RKO (cell line): ENCODE measurements around the gene PICALM.

ENCODE experiments used
- DNase-seq: peaks from one replicate; pipeline ENCODE4 v3.0.0-alpha.2; 2016; ENCODE audit warnings: low spot score

The PICALM gene

DNA sequence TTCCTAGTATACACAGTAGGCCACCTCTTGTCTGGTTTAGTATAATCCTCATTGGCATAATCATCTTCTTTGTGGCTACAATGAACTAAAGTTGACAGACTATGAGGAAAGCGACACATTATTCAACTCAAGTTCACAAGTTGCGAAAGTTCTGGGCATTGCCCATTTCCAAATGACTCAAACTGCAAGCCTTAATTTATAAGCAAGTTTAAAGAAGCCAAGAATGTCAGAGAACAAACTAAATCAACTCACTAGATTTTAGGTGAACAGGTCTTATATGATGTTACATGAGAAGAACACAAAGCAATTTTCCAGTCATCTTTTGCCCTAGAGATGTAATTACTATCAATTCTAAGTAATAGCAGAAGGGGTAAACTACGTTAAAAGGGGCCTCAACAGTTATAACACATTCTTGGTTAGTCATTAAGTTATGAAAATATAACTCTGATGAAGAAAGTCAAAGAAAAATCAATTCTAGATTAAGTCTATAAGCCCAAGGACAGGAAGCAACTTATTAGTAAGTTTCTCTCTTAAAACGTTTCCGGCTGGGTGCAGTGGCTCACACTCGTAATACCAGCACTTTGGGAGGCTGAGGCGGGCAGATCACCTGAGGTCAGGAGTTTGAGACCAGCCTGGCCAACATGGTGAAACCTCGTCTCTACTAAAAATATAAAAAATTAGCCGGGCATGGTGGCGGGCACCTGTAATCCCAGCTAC, 21.5 kb downstream of the PICALM start:
- DNase-seq, result no peak

DNA sequence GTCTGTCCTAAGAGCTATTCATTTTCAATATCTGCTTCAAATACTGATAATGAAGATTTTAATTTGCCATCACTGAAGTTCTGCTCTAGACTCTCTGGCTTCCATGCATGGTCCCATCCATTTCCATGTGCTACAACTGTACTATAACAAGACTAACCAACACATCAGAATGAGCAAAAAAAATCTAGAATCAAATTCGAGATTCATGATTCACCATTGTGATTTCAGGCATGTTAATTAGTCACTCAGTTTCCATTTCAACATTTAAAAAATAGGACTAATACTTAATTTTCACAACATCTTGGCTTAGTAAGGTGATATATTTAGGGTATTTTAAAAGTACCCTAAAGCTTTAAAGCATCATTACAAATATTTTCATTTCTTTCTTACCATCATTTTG, 22.8 kb downstream of the PICALM start:
- peak; percentile 25 for DNase-seq

DNA sequence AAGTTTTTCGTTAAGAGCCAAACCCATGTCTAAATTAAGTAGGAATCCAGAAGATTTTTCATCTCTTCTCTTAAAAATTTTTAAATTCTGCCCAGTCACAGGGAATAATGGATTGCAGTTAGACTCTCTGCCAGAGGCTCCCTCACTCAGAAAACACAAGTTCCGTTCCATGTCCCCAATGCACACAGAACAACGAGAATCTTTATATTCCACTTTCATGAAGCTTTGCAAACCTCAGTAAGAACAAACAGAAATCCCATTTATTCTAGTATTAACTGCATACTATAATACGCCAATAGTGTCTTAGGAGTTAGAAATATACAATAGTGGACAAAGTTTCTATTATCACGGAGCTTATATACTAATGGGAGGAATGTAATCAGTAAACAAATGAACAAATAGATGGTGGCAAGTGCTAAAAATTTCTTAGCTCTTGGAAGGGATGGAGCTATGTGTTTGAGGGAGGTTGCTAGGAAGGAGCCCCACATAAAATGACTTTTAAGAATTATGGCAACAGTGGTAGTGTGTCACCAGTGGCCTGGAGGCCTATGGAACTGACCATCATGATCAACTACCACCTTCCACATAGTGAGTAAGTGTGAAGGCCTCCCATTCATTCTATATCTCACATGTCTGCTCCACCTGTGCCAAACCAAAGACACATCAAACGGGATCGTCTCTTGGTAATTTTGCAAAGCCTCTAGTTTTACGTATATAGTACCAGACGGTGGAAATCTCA, 24.9 kb downstream of the PICALM start:
- DNase-seq, result no peak

DNA sequence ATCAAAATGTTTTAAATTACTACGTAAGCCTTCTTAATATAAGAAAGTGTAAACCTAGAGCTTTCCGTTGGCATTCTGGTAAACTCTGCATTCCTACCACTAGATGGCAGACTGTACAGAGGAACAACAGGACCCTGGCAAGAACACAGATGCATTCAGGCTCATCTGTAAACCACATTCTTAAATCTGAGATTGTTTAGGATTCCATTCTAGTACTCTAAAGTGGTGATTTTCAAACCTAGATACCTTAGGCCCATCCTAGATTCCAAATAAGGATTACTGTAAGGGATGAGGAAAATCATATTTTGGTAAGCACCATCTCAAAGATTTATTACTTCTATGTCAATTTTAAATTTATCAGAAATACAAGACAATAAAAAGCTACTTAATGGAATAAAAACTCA, 26.9 kb downstream of the PICALM start:
- DNase-seq, result peak; percentile 87

DNA sequence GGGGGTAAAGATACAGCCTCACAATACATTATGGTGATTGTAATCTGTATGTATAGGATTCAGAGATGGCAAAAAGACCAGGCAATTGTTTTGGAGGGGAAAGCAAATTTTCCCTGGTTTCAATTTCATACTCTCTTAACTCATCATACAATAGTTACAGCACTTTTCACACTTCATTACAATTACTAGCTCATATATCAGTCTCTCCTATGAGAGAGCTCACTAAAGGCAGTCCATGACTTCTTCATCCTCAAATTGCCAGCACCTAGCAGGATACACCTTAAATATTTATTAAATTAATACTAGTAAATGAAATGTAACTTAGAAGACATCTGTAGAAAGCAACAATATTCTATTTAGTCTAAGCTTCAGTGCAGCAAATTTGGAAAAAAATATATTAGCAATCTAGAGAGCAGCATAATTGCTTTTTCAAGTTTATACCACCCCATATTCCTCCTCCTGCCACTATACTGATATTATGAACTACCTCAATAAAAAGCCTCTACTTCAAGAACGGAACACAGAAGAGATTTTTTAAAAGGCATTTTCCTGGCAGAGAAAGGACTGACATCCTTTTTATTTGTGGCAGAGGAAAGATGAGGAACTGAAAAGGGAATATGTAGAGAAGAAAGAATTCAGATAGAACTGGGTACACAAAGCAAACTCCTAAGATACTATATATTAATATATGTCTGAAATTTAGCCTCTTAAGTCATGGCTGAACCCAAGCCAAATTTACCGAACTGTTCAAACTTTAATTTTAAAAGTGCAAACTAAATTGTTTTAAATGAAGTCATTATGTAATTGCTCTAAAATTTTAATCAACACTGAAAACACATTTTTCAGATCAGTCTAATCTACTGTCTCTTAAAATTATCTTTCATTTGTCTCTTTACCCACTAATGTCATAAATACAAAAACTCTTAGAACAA, 27.7 kb downstream of the PICALM start:
- no peak for DNase-seq

DNA sequence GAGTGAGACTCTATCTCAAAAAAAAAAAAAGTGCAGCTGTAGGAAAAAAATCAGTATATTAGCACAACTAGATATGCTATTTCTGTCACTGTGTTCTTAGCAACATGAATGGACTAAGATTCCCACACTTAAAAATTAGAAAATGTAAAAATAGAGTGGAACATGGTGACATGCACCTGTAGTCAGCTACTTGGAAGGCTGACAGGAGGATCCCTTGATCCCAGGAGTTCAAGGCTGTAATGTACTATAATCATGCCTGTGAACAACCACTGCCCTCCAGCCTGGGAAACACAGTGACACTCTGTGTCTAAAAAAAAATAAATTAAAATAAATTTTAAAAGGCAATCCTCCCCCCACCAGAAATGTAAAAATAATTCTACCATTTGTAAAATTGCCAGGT, 29.8 kb downstream of the PICALM start:
- DNase-seq, result no peak

DNA sequence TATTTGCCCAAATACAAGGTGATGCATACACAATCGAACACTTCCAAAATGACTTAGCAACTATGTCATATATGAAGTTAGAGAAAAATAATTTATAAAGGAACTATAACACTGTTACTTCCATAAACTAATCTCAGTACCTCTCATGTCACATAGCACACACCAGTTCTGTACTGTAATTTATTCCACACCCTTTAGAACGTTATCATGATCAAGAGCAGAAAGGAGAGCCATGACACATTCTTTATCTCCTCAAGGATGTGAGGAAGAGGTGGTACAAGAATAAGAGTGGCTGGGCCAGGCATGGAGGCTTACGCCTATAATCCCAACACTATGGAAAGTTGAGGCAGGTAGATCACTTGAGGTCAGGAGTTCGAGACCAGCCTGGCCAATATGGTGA, 31.1 kb downstream of the PICALM start:
- DNase-seq, result no peak

DNA sequence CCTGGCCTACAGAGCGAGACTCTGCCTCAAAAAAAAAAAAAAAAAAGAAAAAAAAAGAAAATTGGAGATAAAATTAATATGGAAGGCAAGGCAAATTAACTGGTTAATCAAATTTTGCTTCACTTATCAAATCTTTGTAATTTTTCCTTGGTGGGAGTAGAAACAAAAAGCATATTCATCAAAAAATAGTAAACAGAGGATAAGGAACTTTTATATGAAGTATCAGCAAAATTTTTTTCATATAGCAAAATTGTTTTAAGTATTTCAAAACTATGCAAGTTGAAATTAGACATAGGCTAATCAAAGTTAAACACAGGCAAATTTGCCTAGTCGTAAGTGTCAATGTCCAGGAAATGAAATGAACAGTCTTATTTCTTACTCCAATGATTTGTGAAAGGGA, 33.0 kb downstream of the PICALM start:
- DNase-seq, result no peak

DNA sequence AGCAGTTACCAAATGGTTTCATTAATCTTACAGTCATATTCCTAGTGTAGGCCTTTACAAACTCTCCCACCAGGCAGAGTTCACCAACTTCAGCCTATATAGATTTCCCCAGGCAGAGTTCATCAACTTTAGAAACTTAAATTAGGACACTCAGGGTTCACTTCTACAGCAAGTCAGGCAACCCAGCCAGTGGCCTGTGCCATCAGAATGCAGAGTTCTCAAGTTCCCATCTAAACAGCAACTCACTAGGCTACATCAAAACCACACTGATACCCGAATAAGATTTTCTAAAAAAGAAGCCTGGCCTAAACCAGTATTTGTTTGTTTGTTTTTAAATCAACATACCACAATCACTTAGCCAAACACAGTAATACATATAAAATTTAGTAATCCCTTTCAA, 33.7 kb downstream of the PICALM start:
- no peak for DNase-seq

DNA sequence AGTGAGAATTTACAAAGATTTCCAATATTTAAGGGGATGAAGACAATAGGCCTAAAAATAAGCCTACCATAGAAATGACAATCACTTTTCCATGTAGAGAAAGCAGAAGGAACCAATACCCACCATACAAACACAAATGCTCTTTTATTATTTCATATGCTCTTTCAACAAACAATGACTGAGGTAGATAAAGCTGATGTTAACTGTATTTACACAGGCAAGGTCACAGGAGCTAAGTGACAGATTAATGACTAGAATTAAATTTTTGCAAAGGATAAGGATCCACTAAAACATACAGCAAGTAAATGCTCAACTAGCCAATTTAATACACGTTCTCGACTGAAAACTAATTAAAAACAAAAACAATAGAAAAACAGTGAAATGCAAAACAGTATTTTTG, 34.2 kb downstream of the PICALM start:
- DNase-seq, result no peak

DNA sequence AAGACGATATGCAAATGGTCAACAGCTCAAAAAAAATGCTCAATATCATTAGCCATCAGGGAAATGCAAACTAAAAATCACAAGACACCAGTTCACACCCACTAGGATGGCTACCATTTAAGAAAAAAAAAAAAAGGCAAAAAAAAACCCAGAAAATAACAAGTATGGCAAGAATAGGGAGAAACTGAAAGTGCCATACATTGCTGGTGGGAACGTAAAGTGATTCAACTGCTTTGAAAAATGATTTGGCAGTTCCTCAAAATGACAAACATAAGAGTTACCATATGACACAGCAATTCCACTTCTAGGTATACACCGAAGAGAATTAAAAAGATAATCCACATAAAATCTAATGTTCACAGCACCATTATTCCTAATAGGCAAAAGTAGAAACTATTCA, 47.5 kb downstream of the PICALM start:
- no peak for DNase-seq

DNA sequence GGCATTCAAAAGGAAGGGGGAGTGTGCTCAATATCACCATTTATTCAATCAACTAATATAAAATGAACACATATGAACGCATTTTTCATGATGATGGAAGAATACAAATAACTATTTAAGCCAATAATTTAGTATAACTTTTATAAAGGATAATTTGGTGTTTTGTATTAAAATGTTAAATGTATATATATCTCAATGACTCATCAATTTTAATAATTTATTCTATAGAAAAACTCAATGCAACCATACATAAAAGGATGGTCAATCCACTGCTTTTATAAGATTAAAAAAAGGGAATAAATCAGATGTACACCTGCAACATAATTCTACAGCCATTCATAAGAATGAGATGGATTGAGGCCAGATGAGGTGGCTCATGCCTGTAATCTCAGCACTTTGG, 50.6 kb downstream of the PICALM start:
- DNase-seq, result no peak

DNA sequence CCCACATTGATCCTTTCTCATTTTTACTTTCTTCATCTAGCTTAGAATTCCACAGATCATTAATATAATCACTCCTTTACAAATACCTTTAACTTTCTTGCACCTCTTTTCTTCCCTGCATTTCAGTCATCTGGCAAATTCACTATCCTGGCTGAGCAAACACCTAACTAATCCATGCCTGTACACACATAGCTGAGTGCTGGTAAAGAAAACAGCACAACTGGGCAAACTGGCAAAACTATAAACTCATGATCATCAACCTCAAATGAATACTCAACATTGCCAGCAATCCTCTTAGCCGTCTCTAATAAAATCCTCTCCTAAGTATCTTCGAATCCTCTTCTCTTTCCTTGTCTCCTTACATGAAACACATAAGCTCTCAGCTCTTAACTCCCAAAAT, 52.4 kb downstream of the PICALM start:
- no peak for DNase-seq

DNA sequence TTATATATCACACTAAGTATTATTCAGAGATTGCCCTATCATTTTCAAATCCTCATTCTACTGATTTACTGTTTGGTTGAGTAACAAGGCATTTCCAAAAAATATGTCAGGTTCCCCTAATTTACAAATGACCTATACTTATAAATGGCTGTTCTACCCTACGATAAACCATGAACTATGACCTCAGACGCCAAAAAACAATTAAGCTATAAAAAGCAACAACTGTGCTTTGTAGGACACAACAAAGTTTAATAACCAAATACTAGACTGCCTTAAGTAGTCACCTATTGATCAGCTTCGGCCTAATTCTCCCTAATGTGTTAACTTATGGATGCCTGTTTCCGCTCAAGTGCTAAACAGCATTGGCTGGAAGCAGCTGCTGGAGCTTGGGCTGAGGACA, 53.2 kb downstream of the PICALM start:
- DNase-seq, result no peak

DNA sequence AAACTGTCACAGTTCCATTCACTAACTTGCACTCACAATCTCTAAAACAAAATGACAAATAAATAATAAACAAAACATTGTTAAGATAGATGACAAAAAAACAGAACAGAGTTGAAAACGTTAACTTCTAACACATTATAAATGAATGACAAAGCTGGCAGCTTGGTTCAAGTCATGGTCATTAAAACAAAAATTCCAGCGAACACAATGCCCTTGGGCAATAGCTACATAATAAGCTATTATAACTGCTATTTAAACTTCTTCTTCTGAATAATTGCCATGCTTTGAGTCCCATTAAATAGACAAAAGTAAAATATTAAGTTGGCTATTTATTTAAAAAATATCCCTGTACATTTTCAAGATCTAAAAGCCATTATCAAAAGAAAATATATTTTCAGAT, 54.7 kb downstream of the PICALM start:
- DNase-seq, result no peak

DNA sequence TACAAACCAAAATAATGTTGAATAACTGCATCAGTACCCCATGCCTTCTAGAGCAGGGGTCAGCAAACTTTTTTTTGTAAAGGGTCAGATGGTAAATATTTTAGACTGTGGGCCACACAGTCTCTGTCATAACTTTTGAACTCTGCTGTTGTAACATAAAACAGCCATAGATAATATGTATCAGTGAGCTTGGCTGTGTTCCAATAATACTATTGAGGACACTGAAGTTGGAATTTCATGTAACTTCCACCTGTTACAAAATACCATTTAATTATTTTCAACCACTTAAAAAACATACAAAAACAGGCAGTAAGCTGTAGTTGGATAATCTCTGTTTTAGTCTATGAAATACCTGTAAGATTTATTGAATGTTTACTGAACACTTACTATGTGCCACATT, 55.2 kb downstream of the PICALM start:
- no peak for DNase-seq

DNA sequence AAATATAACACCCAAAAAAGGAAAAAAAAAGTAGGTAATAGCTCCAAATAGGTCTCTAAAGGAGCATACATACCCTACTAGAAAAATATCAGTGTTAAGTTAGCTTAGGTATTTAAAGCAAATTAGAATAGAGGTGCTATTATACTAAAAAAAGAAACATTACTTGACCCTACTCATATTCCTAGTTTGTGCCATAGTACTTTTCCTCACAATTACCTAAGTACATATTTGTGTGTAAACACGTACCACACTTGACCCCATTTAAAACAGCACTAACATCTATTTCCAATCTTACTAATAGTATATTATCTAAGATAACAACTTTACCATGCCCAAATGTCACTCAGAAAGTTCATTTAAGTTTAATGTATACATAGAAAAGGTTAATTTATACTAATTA, 57.7 kb downstream of the PICALM start:
- no peak for DNase-seq

DNA sequence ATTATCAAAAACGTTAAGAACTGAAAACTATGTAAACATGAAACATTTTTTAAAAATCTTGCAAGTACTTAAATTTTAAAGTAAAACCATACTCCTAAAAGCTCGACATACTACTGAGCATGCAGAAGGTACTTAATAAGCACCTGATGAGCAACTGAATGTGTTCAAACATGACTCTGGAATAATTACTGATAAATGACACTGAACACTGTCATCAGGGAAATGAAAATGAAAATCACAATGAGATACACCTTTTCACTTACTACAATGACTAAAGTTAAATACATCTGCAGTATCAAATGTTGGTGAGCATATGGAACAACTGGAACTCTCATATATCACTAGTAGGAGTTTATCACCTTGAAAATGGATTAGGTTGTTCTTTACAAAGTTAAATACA, 65.2 kb downstream of the PICALM start:
- DNase-seq, result no peak

DNA sequence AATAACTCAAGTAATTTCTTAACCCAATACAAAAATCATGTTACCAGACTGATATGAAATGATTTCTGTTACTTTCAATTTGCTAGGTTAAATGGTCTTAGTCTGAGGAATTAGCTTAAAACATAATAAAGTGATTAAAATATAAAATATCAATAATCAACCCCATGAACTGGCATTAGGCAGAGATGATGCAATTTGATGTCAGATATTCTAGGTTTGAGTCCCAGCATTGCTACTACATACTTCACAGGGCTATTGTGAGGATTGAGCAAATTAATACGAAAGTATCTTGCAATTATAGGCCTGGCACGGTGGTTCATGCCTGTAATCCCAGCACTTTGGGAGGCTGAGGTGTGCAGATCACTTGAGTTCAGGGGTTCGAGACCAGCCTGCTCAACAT, 66.5 kb downstream of the PICALM start:
- no peak for DNase-seq

DNA sequence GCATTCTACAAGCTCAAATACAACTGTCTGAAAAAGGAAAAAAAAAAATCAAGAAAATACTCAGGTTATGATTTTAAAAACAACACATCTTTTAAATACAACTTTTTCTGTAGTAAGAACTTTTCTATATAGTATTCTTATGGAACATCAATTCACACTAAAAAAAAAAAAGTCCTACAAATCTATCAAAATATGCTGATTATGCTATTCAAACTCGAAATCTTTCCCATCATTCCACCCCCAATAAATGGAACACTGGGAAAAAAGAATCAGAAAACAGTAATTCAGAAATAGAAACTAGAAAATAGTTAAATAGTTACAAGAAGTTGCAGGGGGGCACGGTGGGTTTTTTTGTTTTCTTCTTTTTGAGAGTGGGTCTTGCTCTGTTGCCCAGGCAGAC, 77.4 kb downstream of the PICALM start:
- no peak for DNase-seq

DNA sequence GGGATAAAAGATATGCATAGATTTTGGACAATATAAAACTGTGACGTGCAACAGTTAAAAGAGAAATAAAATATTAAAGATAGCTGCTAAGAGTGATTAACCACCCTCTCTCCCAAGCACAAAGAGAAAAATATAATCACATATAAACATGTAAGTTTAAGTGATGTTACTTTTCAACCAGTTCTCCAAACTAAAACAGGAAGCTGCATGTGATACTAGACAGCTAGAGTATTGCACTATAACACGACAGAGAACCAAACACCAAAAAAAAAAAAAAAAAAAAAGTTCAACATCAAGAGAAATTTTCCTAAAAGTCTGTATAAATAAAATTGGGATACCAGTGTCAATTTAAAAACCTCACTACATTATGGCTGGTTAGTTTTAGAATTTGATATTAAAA, 79.1 kb downstream of the PICALM start:
- DNase-seq, result no peak

DNA sequence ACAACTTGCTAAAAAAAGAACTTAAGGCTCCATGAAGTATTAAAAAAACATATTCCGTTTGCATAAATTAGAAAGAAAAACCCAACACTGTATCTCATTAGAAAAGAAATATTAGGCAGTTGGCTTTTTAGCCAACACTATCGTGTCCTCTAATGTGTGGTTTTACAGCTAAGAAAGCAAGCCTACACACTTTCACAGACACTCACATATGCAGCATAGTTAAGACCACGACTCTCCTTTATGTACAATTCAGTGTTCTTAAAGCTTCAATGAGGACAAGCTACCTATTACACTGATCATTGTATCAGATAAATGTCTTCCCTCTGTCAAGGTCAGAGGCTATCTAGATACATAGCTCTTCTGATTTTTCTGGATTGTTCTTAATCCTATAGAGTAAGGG, 80.1 kb downstream of the PICALM start:
- DNase-seq, result no peak

DNA sequence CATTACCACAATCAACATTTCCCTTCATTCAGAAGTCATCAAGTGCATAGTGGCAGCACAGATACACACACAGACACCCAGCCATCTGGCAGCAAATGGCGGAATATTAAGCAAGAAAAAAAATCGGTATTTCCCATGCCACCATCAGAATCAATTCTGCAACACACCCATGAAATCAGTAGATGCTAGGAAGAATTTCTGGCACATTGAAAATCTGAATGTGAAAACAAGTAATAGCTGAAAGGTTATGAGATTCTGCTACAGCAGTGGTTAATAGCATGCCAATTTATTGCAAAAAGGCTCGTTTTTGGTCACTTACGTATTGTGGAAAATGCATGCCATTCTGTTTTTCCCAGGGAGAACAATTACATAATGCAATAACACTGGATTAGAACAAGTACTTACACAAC, 91.1 kb downstream of the PICALM start:
- DNase-seq, result no peak
